Measurements from ENCODE around the gene NUB1.
"Not testable (repeated sequence)": the region's sequence is repeated elsewhere in the genome, so short reads cannot be mapped to it uniquely, and the experiment has no call there.

NUB1 gene
- 90.0 to 157 reads per million in 2 experiments for total RNA-seq

DNA sequence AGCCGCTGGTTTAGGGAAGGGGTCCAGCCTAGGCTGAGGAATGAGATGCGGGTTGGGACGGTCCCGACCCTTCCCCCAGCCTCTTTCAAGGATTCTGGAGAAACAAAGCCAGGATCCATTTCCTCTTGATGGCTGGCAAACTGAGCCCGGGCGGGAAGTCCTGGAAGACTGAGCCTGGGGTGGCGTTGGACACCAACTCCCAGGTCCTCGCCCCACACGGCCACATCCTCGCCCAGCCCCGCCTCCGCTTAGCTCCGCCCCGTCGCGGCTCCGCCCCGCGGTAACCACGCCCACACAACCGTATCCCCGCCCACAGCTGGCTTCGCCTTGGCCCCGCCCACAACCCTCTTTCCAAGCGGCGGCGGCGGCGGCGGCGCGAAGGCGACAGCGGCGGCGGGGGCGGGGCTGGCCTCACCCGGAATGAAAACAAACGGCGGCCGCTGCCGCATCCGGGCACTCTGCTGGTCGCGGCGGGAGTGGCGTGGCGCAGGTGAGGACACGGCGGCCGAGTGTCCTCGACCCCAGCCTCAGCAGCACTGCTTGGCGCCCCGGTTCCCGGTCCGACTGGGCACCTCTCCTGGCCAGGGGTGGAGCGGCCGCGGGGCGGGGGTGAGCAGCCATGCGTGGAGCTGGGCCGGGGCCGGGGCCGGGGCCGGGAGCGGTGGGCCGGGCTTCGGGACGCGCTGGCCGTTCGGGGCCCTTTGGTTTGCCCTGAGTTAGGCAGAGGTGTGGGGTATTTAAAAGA, at the start of gene NUB1:
NUB1 (plus strand) TSS at position 456 of the 745 bp plus-strand sequence. CDS start 3,538 bp downstream, outside the sequence.
- DNase-seq (ENCODE audit: low read depth) = peak; percentile 83

DNA sequence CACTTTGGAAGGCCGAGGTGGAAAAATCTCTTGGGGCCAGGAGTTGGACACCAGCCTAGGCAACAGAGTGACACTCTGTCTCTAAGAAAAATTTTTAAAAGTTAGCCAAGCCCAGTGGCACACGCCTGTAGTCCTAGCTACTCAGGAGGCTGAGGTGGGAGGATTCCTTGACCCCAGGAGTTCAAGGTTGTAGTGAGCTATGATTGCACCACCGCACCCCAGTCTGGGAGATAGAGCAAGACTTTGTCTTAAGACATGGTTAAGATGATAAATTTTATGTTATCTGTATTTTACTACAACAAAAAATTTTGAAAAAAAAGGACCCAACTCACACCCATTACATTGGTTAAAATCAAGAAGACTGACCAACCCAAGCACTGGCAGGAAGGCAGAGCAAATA, 48.8 kb upstream of the NUB1 start:
- DNase-seq (ENCODE audit: low read depth) = no peak

GRCh38 chr7:151296202-151296992, 45.2 kb upstream of the NUB1 start:
- no peak for DNase-seq (ENCODE audit: low read depth)

DNA sequence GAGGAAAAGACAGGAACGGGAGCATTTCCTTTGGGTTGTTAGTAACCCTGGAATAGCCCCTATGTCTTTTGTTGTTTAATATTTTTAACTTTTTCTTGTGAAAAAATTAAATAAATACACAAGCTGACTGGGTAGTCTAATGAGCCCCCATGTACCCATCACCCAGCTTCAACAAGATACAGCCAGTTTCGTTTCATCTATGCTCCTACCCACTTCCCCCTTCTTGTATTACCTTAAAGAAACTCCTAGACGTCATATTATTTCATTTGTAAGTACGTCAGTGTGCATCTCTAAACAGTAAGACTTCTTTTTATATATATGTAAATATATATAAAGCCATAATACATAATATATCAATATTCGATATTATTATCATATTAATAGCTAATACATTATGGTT, 42.8 kb upstream of the NUB1 start:
- no peak for DNase-seq (ENCODE audit: low read depth)

GRCh38 chr7:151299530-151299929, 42.1 kb upstream of the NUB1 start:
- no peak for DNase-seq (ENCODE audit: low read depth)

- no peak for DNase-seq (ENCODE audit: low read depth)
These were observed 41.5 kb upstream of the NUB1 start for GRCh38 chr7:151299940-151300645.

DNA sequence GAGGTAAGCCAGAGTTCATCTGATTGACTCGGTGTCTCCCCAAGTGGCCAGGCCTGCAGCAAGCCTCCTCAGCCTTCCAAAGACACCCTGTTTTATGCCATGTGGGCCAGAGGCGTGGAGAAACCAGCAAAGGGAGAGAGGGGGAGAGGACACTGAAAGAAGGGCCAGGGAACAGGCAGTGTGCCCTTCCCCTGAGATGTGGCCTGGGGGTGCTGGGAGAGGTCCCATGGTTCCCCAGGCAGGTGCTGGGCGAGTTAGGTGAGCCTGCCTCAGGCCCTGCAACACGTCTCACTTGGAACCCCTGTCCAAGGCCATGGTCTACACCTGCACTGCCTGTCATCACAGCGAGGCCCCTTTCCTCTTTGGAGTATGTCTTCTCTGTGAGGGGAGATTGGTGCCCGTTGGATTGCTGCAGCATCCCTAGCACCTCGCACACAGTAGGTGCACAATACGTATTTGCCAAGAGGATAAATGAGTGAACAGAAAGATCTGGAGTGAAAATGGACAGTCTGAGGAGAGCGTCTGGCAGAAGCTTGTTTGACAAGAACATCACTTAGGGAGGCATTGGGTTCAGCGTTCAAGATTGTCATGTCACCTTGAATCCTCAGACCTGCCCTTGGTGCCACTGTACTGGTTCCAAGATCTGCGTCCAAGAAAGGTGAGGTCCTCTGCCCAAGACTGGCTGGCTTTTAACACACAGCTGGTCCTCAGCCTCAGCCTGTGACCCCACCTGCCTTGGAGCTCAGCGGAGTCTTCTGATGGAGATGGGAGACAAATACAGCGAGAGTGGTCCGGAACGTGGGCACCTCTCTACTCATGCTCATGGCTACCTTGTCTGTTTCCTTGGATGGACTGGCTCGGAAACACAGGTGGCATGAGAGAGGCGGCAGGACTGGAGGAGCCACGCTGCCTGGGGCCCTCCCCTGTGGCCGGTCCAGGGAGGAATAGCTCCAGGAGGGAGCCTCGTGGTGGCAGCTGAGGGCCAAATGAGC, 39.8 kb upstream of the NUB1 start:
- DNase-seq (ENCODE audit: low read depth) = no peak

DNA sequence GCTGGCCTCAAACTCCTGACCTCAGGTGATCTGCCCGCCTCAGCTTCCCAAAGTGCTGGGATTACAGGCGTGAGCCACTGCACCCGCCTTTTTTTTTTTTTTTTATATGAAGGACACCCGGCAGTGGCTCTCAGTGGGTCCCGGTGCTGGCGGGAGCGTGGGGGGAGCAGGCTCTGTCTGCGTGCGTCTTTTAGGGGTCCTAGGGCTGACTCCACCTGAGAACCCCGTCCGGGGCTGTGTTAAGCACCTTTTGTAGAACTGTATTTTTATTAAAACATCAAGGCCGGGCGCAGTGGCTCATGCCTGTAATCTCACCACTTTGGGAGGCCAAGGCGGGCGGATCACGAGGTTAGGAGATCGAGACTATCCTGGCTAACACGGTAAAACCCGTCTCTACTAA, 37.4 kb upstream of the NUB1 start:
- not testable (repeated sequence) for DNase-seq (ENCODE audit: low read depth)

GRCh38 chr7:151304856-151305255, 36.8 kb upstream of the NUB1 start:
- DNase-seq (ENCODE audit: low read depth) = no peak

- no peak for DNase-seq (ENCODE audit: low read depth)
These were observed 35.2 kb upstream of the NUB1 start for GRCh38 chr7:151306374-151306773.

- no peak for DNase-seq (ENCODE audit: low read depth)
These were observed 34.8 kb upstream of the NUB1 start for GRCh38 chr7:151306860-151307259.

- DNase-seq (ENCODE audit: low read depth) = no peak
These were observed 34.1 kb upstream of the NUB1 start for GRCh38 chr7:151307536-151307935.

GRCh38 chr7:151308256-151308655, 33.4 kb upstream of the NUB1 start:
- no peak for DNase-seq (ENCODE audit: low read depth)

DNA sequence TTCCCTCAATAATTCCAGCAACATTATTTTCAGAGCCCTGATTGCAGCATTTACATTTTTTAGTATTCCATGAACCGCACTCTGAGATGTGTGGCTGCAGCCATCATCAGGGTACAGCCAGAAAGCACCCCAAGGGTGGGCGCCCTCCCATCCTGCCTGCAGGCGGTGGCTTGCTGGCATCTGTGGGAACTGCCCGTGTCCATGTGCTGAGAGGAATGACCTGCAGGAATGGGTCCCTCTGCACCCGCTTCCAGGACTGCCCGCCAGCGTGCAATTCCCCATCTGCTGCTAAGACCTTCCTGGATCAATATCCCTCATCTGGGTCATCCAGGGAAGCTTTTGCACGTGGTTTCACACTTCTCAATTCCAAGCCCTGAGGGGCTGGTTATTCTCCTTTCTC, 32.8 kb upstream of the NUB1 start:
- no peak for DNase-seq (ENCODE audit: low read depth)

DNA sequence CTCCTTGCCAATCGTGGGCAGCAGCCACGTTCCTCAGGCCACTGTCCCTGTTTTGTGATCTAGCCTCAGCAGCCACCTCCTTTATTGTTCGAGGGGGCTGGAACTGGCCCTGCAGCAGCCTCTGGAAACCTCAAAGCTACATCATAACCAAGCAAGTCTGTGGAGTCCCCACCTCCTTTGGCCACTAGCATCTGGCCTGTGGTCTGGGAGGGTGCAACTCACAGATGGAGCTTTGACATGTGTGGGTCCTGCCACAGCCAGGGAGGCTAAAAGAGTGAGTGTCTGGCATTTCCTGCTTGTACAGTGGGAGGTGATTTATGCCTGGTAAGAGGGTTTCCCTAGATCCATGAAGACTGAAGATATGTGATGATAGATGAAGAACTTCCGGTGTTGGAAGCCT, 32.3 kb upstream of the NUB1 start:
- no peak for DNase-seq (ENCODE audit: low read depth)

DNA sequence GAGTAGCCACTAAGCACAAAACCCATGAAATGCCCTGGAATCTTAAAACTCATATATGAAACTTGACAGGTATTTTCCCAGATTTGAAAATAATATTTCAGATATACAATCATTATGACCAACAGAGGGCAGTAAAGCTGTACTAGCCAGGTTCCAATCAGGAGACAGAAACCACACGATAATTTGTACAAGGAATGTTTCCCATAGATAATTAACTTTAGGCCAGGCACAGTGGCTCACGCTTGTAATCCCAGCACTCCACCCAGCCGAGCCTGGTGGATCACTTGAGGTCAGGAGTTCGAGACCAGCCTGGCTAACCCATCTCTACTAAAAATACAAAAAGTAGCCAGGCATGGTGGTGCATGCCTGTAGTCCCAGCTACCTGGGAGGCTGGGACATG, 31.0 kb upstream of the NUB1 start:
- DNase-seq (ENCODE audit: low read depth) = no peak

GRCh38 chr7:151311294-151311864, 30.2 kb upstream of the NUB1 start:
- DNase-seq (ENCODE audit: low read depth) = no peak

- no peak for DNase-seq (ENCODE audit: low read depth)
These were observed 29.3 kb upstream of the NUB1 start for GRCh38 chr7:151312356-151312755.

DNA sequence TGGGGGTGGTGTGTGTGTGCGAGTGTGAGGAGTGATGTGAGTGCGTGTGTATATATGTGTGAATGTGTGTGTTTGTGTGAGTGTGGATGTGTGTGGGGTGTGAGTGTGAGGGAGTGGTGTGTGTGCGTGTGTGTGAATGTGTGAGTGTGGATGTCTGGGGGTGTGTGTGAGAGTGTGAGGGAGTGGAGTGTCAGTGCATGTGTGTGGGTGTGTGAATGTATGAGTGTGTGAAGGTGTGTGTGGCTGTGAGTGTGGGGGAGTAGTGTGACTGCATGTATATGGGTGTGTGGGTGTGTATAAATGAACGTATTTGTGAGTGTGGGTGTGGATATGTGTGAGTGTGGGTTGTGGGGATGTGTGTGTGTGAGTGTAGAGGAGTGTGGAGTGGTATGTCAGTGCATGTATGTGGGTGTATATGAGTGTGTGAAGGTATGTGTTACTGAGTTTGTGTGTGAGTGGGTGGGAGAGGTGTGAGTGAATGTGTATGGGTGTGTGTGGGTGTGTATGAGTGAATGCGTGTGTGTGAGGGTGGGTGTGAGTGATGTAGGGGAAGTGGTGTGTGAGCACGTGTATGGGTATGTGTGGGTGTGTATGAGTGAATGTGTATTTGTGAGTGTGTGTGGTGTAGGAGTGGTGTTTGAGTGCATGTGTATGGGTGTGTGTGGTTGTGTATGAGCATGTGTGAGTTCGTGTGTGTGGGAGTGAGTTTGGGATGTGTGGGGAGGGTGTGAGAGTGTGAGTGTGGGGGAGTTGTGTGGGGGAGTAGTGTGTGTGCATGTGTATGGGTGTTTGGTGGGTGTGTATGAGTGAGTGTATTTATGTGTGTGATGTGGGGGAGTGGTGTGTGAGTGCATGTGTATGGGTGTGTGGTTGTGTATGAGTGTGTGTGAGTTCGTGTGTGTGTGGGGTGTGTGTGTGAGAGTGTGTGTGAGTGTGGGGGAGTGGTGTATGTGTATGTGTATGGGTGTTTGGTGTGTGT, 28.5 kb upstream of the NUB1 start:
- no peak for DNase-seq (ENCODE audit: low read depth)

DNA sequence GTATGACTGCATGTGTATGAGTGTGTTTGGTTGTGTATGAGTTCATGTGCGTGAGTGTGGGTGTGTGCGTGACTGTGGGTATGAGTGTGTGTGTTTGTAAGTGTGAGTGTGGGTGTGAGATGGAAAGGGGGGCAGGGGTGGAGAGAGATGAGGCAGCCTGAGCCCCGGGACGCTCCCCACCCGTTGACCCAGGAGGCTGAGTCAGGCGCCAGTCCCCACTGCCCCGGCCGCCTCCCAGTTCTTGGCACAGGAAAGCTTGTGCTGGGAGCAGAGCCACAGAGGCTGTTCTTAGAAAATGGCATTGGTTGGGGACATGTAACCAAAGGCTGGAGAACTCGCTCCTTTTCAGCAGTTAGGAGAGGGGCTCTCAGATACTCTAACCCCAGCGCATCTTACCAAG, 27.8 kb upstream of the NUB1 start:
- no peak for DNase-seq (ENCODE audit: low read depth)

Data from T follicular helper cell (primary cell).